Liver (tissue), 9 donors: ENCODE measurements around the gene VAV3. TPM values are rescaled to one million over a fixed set of nuclear protein-coding genes. Genes with fewer than 3 reads are reported as not detected.

Source experiments
- DNase-seq: peaks from one replicate; pipeline ENCODE4 v3.0.0-alpha.2; 2017; ENCODE audit warnings: low spot score
- H3K27ac ChIP-seq, 2 donors: one replicate each; pipeline ENCODE4 v1.7.0; 2013; ENCODE audit warnings: inconsistent platforms in 2 of 2, low read length in 2 of 2, control low read depth in 1 of 2, low read depth in 1 of 2, mild to moderate bottlenecking in 1 of 2
- H3K27me3 ChIP-seq, 4 donors: one replicate each; pipeline versions ENCODE4 v1.6.1 to v1.7.0; 2013; ENCODE audit warnings: low read length in 3 of 4, inconsistent platforms in 1 of 4, mild to moderate bottlenecking in 1 of 4, moderate library complexity in 1 of 4; ENCODE audit not compliant: control insufficient read depth in 4 of 4, insufficient read depth in 4 of 4
- H3K36me3 ChIP-seq, 4 donors: one replicate each; pipeline versions ENCODE4 v1.6.1 to v1.7.0; 2013; ENCODE audit warnings: low read length in 3 of 4, mild to moderate bottlenecking in 3 of 4, low read depth in 1 of 4, moderate library complexity in 1 of 4; ENCODE audit not compliant: control insufficient read depth in 4 of 4, insufficient read depth in 3 of 4
- H3K4me1 ChIP-seq, 4 donors: one replicate each; pipeline versions ENCODE4 v1.6.1 to v1.7.0; 2013; ENCODE audit warnings: low read length in 3 of 4, mild to moderate bottlenecking in 3 of 4, moderate library complexity in 1 of 4; ENCODE audit not compliant: control insufficient read depth in 4 of 4, insufficient read depth in 4 of 4
- H3K4me3 ChIP-seq, 3 donors: one replicate each; pipeline versions ENCODE4 v1.6.1 to v1.7.0; 2013; ENCODE audit warnings: low read length in 3 of 3, control low read depth in 1 of 3, low read depth in 1 of 3, mild to moderate bottlenecking in 1 of 3
- H3K9ac ChIP-seq, 2 donors: one replicate each; pipeline ENCODE4 v1.7.0; 2013; ENCODE audit warnings: low read length in 2 of 2, mild to moderate bottlenecking in 2 of 2, moderate library complexity in 2 of 2, control low read depth in 1 of 2, low read depth in 1 of 2
- H3K9me3 ChIP-seq, 4 donors: one replicate each; pipeline versions ENCODE4 v1.6.1 to v1.7.0; 2013; ENCODE audit warnings: low read length in 3 of 4; ENCODE audit not compliant: control insufficient read depth in 4 of 4
- ATF3 ChIP-seq: IDR thresholded peaks from 2 replicates; pipeline ENCODE4 v1.6.1; 2016; ENCODE audit warnings: antibody characterized with exemption
- EGR1 ChIP-seq, 2 donors: IDR thresholded peaks; 2 replicates each; pipeline ENCODE4 v1.6.1; 2016 to 2018; ENCODE audit warnings: antibody characterized with exemption in 2 of 2, low read depth in 2 of 2
- FOXA1 ChIP-seq: IDR thresholded peaks from 2 replicates; pipeline ENCODE4 v1.6.1; 2016; ENCODE audit warnings: antibody characterized with exemption
- FOXA2 ChIP-seq: IDR thresholded peaks from 2 replicates; pipeline ENCODE4 v1.6.1; 2016; ENCODE audit warnings: antibody characterized with exemption
- GABPA ChIP-seq, 2 donors: IDR thresholded peaks in 1 of 2; conservative IDR thresholded peaks in 1 of 2; 2 replicates each; pipeline ENCODE4 v1.6.1; 2016; ENCODE audit warnings: antibody characterized with exemption in 2 of 2, mild to moderate bottlenecking in 1 of 2, moderate library complexity in 1 of 2
- HNF4A ChIP-seq, 2 donors: conservative IDR thresholded peaks; 2 replicates each; pipeline ENCODE4 v1.6.1; 2016; ENCODE audit warnings: antibody characterized with exemption in 2 of 2, mild to moderate bottlenecking in 2 of 2
- HNF4G ChIP-seq: IDR thresholded peaks from 2 replicates; pipeline ENCODE4 v1.6.1; 2016; ENCODE audit warnings: antibody characterized with exemption
- NR2F2 ChIP-seq: IDR thresholded peaks from 2 replicates; pipeline ENCODE4 v1.6.1; 2016; ENCODE audit warnings: antibody characterized with exemption
- RAD21 ChIP-seq, 2 donors: IDR thresholded peaks; 2 replicates each; pipeline ENCODE4 v1.6.1; 2016; ENCODE audit warnings: antibody characterized with exemption in 2 of 2, mild to moderate bottlenecking in 2 of 2
- REST ChIP-seq: IDR thresholded peaks from 2 replicates; pipeline ENCODE4 v1.6.1; 2016; ENCODE audit warnings: antibody characterized with exemption, mild to moderate bottlenecking
- RXRA ChIP-seq, 2 donors: IDR thresholded peaks; 2 replicates each; pipeline ENCODE4 v1.6.1; 2017 to 2018; ENCODE audit warnings: antibody characterized with exemption in 2 of 2, mild to moderate bottlenecking in 1 of 2
- SP1 ChIP-seq: IDR thresholded peaks from 2 replicates; pipeline ENCODE4 v1.6.1; 2018; ENCODE audit warnings: antibody characterized with exemption, mild to moderate bottlenecking
- TAF1 ChIP-seq: conservative IDR thresholded peaks from 2 replicates; pipeline ENCODE4 v1.6.1; 2016; ENCODE audit warnings: antibody characterized with exemption, mild to moderate bottlenecking
- YY1 ChIP-seq: IDR thresholded peaks from 2 replicates; pipeline ENCODE4 v1.6.1; 2016; ENCODE audit warnings: antibody characterized with exemption, mild to moderate bottlenecking
- ZBTB33 ChIP-seq: IDR thresholded peaks from 2 replicates; pipeline ENCODE4 v1.6.1; 2016; ENCODE audit warnings: antibody characterized with exemption
- WGBS: extraction: QIAGEN DNeasy Blood & Tissue Kit; methylation state at CpG from one replicate; pipeline ENCODE4 v1.1.7; 2013; 5-methylcytosine and 5-hydroxymethylcytosine counted together
- polyA plus RNA-seq, 2 donors: library from polyadenylated mRNA; stranded (reverse) in 1 of 2; unstranded in 1 of 2; fragments of 200-250 nt in 1 of 2; fragments of >200 nt in 1 of 2; fragmentation: Nextera tagmentation in 1 of 2; extraction: Ambion mirVana in 1 of 2; gene quantifications; one replicate each; pipeline versions ENCODE4 v1.2.1 to v1.2.3, GENCODE V29; 2013 to 2015
- total RNA-seq, 2 donors: library from RNA; depleted of rRNA; stranded (reverse); fragments of >200 nt; gene quantifications; one replicate each; pipeline ENCODE4 v1.2.3, GENCODE V29; 2014
- donor health status: healthy.
- donor health status: healthy.
- donor health status: healthy.
- donor health status: healthy.
- donor health status: healthy.

Gene VAV3
- total and polyA plus RNA-seq, 4 donors: 0.46 to 4.8 (median 2.7) TPM

GRCh38 chr1:107695341-107695740, 269.6 kb downstream of the VAV3 start:
- no peak for TF ChIP-seq YY1
- no peak for TF ChIP-seq ATF3
- no peak for TF ChIP-seq RXRA (IDR thresholded peaks at IDR 0.05)
- no peak for TF ChIP-seq GABPA (IDR thresholded peaks at IDR 0.05 in 1 of 2, conservative IDR thresholded peaks at IDR 0.05 in 1 of 2)
- no peak for TF ChIP-seq REST
- TF ChIP-seq RAD21 (IDR thresholded peaks at IDR 0.05): no peak
- no peak for TF ChIP-seq TAF1
- no peak overlapping the region for H3K27ac ChIP-seq
- H3K9ac ChIP-seq: no peak overlapping the region
- no peaks in the 10 kb centered on the region for H3K36me3 ChIP-seq
- no peak for DNase-seq
- H3K27me3 ChIP-seq: no peaks in the 10 kb centered on the region
- H3K4me1 ChIP-seq: no peaks in the 10 kb centered on the region
- no peak overlapping the region for H3K4me3 ChIP-seq
- 93% methylated on average over 3 of the region's 3 CpGs for WGBS
- H3K9me3 ChIP-seq: no peaks in the 10 kb centered on the region

GRCh38 chr1:107692580-107693345, 272.2 kb downstream of the VAV3 start:
- no peaks in the 10 kb centered on the region for H3K9me3 ChIP-seq
- H3K4me3 ChIP-seq: no peak overlapping the region
- no peaks in the 10 kb centered on the region for H3K4me1 ChIP-seq
- DNase-seq: no peak
- WGBS: 68% methylated on average over 8 of the region's 8 CpGs
- H3K27me3 ChIP-seq: no peaks in the 10 kb centered on the region
- no peaks in the 10 kb centered on the region for H3K36me3 ChIP-seq
- H3K9ac ChIP-seq: no peak overlapping the region
- TF ChIP-seq RXRA (IDR thresholded peaks at IDR 0.05): no peak
- no peak for TF ChIP-seq FOXA2
- no peak for TF ChIP-seq EGR1 (IDR thresholded peaks at IDR 0.05; ENCODE audit: low read depth in 2 of 2)
- no peak for TF ChIP-seq RAD21 (IDR thresholded peaks at IDR 0.05)
- no peak for TF ChIP-seq ZBTB33
- no peak for TF ChIP-seq YY1
- no peak for TF ChIP-seq TAF1
- TF ChIP-seq HNF4A (conservative IDR thresholded peaks at IDR 0.05): no peak
- no peak for TF ChIP-seq NR2F2
- no peak for TF ChIP-seq SP1
- TF ChIP-seq HNF4G: no peak
- no peak for TF ChIP-seq FOXA1
- H3K27ac ChIP-seq: no peak overlapping the region
